Fibroblast of skin of left quadriceps (primary cell): Measurements from ENCODE around the gene PRRT2.
"Not testable (repeated sequence)": the region's sequence is repeated elsewhere in the genome, so short reads cannot be mapped to it uniquely, and the experiment has no call there.

ENCODE experiments used
- DNase-seq, 2 experiments: peaks; one replicate each; pipeline ENCODE4 v3.0.0-alpha.2; 2013; ENCODE audit warnings: low read depth in 2 of 2

Gene PRRT2

GRCh38 chr16:29811896-29812665 is at the start of gene PRRT2:
TSS of gene PRRT2 (plus strand) at chr16:29812193. CDS start at chr16:29813055, 862 bp downstream.
- DNase-seq = no peak

GRCh38 chr16:29763326-29763725 is 48.7 kb upstream of the PRRT2 start:
- no peak for DNase-seq

- no peak for DNase-seq
These were observed 46.6 kb upstream of the PRRT2 start for GRCh38 chr16:29765167-29766032.

- no peak for DNase-seq
These were observed 45.4 kb upstream of the PRRT2 start for GRCh38 chr16:29766571-29766970.

- DNase-seq = no peak
These were observed 44.9 kb upstream of the PRRT2 start for GRCh38 chr16:29767062-29767461.

GRCh38 chr16:29769507-29769906 is 42.5 kb upstream of the PRRT2 start:
- no peak for DNase-seq

GRCh38 chr16:29770250-29770929 is 41.6 kb upstream of the PRRT2 start:
- no peak for DNase-seq

GRCh38 chr16:29772330-29772729 is 39.7 kb upstream of the PRRT2 start:
- not testable (repeated sequence) for DNase-seq

GRCh38 chr16:29774730-29775129 is 37.3 kb upstream of the PRRT2 start:
- DNase-seq = no peak

GRCh38 chr16:29775742-29776408 is 36.1 kb upstream of the PRRT2 start:
- no peak for DNase-seq

GRCh38 chr16:29777576-29778350 is 34.2 kb upstream of the PRRT2 start, which contains the start of gene ZG16:
TSS of gene ZG16 (plus strand) at chr16:29778256. CDS start at chr16:29779267, 1,011 bp downstream.
- no peak for DNase-seq

- no peak for DNase-seq
These were observed 32.5 kb upstream of the PRRT2 start for GRCh38 chr16:29779474-29779873.

GRCh38 chr16:29783094-29783953 is 28.7 kb upstream of the PRRT2 start:
- DNase-seq = not testable (repeated sequence)

GRCh38 chr16:29784157-29784556 is 27.8 kb upstream of the PRRT2 start:
- no peak for DNase-seq

- DNase-seq = no peak
These were observed 27.0 kb upstream of the PRRT2 start for GRCh38 chr16:29784901-29785500.

- DNase-seq = not testable (repeated sequence)
These were observed 24.8 kb upstream of the PRRT2 start for GRCh38 chr16:29787155-29787554.

GRCh38 chr16:29789775-29790182 is 22.2 kb upstream of the PRRT2 start:
- no peak for DNase-seq

GRCh38 chr16:29790183-29790948 is 21.6 kb upstream of the PRRT2 start, which contains the start of gene KIF22:
TSS of gene KIF22 (plus strand) at chr16:29790751. CDS start at chr16:29790760, 9 bp downstream.
- DNase-seq = peak; percentile 98
